Lower leg skin (tissue), 4 donors: ENCODE data around the gene FAM13A. TPM values are rescaled to one million over a fixed set of nuclear protein-coding genes. Genes with fewer than 3 reads are reported as not detected.

ENCODE experiments used
- DNase-seq, 2 donors: peaks; one replicate each; pipeline ENCODE4 v3.0.0-alpha.2; 2019; ENCODE audit warnings: low spot score in 2 of 2
- H3K4me3 ChIP-seq: fragments of 200-600 bp; sonication (generic); 2 replicates; pipeline ENCODE4 v1.5.1; 2017; ENCODE audit warnings: mild to moderate bottlenecking, low read depth; ENCODE audit not compliant: poor library complexity, severe bottlenecking
- POLR2A ChIP-seq, 2 donors: fragments of 450-650 bp; IDR thresholded peaks; one replicate each; pipeline ENCODE4 v1.6.1; 2016 to 2017; ENCODE audit warnings: antibody characterized with exemption in 2 of 2, mild to moderate bottlenecking in 1 of 2, moderate library complexity in 1 of 2
- WGBS, 2 donors: methylation state at CpG; one replicate each; pipeline ENCODE4 v1.1.5; 2018; 5-methylcytosine and 5-hydroxymethylcytosine counted together
- intact Hi-C: fragments of 100-400 bp; cut with DNase I; formaldehyde crosslinking; loops from one replicate; pipeline ENCODE4 v1.15.0; 2023; ENCODE audit warnings: low total_unique reads
- total RNA-seq, 4 donors: library from RNA; depleted of rRNA; stranded (reverse); fragments of >200 nt; gene quantifications; one replicate each; pipeline ENCODE4 v1.1.0, GENCODE V29; 2016
- TF ChIP-seq, protein P1 (sequence below), 3 donors: fragments of 450-650 bp; IDR thresholded peaks; one replicate each; pipeline ENCODE4 v1.5.1; 2016; ENCODE audit warnings: antibody characterized with exemption in 3 of 3, mild to moderate bottlenecking in 3 of 3, moderate library complexity in 2 of 3

The FAM13A gene
- total RNA-seq, 4 donors from 2014 or later = 50.0 to 303 (median 114) TPM

DNA sequence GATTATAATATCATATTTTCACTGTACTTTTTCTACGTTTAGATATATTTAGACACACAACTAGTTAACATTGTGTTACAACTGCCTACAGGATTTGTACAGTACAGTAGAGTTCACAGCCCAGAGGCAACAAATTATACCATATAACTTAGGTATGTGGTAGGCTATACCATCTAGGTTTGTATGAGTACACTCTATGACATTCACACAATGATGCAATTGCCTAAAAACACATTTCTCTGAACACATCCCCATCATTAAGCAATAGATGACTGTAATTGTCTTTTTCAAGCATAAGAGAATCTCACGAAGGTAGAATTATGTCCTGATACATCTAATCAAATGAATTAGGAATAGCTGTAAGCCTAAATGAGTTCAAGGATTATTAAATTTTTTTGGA lies 42.0 kb upstream of the FAM13A start:
- no peak for DNase-seq
- WGBS, 2 donors = 80 to 81% methylated on average over 2 of the region's 2 CpGs
- no peak overlapping the region for H3K4me3 ChIP-seq
- intact Hi-C loops = no loop called here
- no peak for TF ChIP-seq POLR2A (IDR thresholded peaks at IDR 0.05)
- TF ChIP-seq, protein P1, sequence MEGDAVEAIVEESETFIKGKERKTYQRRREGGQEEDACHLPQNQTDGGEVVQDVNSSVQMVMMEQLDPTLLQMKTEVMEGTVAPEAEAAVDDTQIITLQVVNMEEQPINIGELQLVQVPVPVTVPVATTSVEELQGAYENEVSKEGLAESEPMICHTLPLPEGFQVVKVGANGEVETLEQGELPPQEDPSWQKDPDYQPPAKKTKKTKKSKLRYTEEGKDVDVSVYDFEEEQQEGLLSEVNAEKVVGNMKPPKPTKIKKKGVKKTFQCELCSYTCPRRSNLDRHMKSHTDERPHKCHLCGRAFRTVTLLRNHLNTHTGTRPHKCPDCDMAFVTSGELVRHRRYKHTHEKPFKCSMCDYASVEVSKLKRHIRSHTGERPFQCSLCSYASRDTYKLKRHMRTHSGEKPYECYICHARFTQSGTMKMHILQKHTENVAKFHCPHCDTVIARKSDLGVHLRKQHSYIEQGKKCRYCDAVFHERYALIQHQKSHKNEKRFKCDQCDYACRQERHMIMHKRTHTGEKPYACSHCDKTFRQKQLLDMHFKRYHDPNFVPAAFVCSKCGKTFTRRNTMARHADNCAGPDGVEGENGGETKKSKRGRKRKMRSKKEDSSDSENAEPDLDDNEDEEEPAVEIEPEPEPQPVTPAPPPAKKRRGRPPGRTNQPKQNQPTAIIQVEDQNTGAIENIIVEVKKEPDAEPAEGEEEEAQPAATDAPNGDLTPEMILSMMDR (IDR thresholded peaks at IDR 0.05) = no peak

DNA sequence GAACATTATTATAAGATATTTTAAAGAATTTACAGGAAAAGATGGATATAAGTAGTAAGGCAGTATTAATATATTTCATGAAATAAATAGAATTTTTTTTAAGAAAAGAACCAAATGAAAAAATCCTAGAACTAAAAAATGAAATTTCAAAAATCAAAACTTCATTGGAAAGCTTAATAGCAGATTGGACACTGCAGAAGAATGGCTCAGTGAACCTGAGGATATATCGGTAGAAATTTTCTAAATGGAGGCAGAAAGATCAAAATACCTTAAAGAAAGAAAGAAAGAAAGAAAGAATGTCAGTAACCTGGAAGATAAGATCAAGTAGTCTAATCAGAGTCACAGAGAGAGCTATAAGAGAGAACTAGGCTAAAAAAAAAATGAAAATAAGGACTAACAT lies 21.3 kb upstream of the FAM13A start:
- intact Hi-C loops = no loop called here

DNA sequence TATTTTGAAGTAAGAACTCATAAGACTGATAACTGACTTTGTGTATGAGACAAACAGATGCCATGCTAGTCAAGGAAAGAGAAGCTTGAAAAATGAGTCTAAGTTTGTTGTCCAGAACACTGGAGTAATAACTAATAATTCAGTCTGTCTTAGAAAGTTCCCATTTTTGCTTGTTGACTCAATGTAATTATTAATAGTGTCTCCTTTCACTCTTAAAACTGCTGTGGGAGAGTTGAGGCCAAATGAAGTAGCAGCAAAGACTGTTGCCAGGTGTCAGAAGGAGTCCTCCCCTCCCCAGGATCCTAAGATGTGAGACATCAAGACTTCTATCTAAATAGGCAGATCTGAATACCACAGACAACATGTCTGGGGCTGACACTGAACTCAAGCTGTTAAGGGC lies 20.8 kb upstream of the FAM13A start:
- no peak for DNase-seq
- no peak overlapping the region for H3K4me3 ChIP-seq
- TF ChIP-seq, protein P1 (IDR thresholded peaks at IDR 0.05) = no peak
- TF ChIP-seq POLR2A (IDR thresholded peaks at IDR 0.05) = no peak
- intact Hi-C loops = no loop called here

More for the DNA sequence above, 21.3 kb upstream of the FAM13A start:
- no peak overlapping the region for H3K4me3 ChIP-seq
- WGBS, 2 donors = 96 to 97% methylated on average over 1 of the region's 1 CpG
- DNase-seq = no peak
- TF ChIP-seq POLR2A (IDR thresholded peaks at IDR 0.05) = no peak
- TF ChIP-seq, protein P1 (IDR thresholded peaks at IDR 0.05) = no peak

DNA sequence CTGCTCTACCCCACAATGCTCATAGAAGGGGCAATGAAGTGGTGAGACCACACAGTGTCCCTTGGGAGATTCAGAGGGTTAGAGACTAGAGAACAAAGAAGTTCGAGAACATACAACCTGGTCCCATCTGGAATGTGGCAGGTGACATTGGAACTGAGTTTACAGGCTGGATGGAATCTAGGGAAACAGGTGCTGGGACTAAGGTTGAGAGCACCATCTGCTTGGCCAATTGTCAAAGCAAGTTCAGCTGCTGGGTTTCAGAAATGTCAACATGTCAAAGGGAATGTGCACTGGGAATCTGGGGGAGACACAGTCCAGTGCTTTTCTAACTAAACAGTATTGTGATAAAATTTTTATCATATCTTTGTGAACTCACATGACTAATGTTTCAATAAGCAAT lies 15.9 kb upstream of the FAM13A start:
- intact Hi-C loops = no loop called here
- 86 to 89% methylated on average over 1 of the region's 1 CpG for WGBS, 2 donors
- TF ChIP-seq, protein P1 (IDR thresholded peaks at IDR 0.05) = no peak
- no peak for TF ChIP-seq POLR2A (IDR thresholded peaks at IDR 0.05)
- H3K4me3 ChIP-seq = no peak overlapping the region
- DNase-seq = no peak

DNA sequence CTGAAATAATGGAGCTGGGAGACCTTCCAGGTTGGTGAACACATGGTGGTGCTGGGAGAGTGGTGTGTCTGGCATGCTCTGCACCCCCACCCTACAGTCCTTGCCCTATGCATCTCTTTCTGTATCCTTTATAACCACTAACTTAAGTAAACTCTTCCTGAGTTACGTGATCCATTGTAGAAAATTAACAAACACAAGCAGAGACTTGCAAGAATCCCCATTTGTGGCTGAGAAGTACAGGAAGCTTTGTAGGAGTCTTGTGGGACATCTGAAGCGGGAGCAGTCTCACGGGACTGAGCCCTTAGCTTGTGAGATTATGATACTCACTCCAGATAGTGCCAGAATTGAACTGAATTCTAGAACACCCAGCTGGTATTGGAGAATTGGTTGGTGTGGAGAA lies 14.3 kb upstream of the FAM13A start:
- 65 to 76% methylated on average over 3 of the region's 3 CpGs for WGBS, 2 donors
- H3K4me3 ChIP-seq = no peak overlapping the region
- DNase-seq = no peak
- intact Hi-C loops = no loop called here
- TF ChIP-seq, protein P1 (IDR thresholded peaks at IDR 0.05) = no peak
- TF ChIP-seq POLR2A (IDR thresholded peaks at IDR 0.05) = no peak

DNA sequence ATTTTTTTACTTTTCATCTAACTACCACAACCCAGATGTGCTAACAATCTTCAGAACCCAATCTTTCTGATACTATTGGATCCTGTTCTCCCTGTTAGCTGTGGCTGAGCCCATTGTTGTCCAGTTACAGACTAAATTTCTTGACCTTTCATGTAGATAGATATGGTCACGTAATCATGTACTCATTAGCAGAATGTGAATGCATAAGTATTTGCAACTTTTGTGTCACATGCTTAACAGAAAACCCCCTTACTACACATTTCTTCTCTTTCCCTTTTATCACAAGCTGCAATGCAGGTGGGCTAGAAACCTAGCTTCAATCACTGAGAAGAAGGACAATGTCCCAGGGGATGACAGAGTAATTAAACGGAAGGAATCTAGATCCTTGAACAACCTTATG lies 13.1 kb upstream of the FAM13A start:
- no peak for DNase-seq
- WGBS, 2 donors = 85 to 88% methylated on average over 2 of the region's 2 CpGs
- intact Hi-C loops = no loop called here
- H3K4me3 ChIP-seq = no peak overlapping the region
- no peak for TF ChIP-seq POLR2A (IDR thresholded peaks at IDR 0.05)
- TF ChIP-seq, protein P1 (IDR thresholded peaks at IDR 0.05) = no peak
